AG08396 (cell line): Measurements from ENCODE around the gene OR11G2.
"Not testable (repeated sequence)": the region's sequence is repeated elsewhere in the genome, so short reads cannot be mapped to it uniquely, and the experiment has no call there.

Experiments
- DNase-seq: peaks from one replicate; pipeline ENCODE4 v3.0.0; 2012; ENCODE audit warnings: low spot score, mixed read lengths

Gene OR11G2

DNA sequence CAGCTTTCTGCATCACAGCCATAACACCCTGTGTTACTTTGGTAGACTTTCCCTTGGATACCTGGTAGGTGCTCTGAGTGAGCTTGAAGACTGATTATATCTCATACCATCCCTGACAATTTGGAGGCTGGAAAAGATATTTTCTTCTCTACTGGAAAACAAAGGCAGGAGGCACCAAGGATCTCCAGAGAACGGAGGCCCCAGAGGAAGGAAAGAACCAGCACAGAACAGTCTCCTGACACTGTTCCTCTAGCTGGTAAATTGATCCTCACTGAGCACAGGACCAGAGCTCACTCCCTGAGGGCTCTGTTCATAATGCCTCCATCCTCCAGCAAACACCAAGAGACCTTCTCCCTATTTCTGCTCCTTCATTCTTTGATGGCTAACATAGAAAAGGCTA lies at the start of gene OR11G2:
TSS of gene OR11G2 (plus strand) at position 301 of the 400 bp plus-strand sequence. CDS start 6,542 bp downstream, outside the sequence.
- no peak for DNase-seq

DNA sequence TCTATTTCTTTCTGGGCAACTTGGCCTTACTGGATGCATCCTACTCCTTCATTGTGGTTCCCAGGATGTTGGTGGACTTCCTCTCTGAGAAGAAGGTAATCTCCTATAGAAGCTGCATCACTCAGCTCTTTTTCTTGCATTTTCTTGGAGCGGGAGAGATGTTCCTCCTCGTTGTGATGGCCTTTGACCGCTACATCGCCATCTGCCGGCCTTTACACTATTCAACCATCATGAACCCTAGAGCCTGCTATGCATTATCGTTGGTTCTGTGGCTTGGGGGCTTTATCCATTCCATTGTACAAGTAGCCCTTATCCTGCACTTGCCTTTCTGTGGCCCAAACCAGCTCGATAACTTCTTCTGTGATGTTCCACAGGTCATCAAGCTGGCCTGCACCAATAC lies 46.8 kb upstream of the OR11G2 start:
- no peak for DNase-seq

GRCh38 chr14:20144820-20145219 lies 45.9 kb upstream of the OR11G2 start:
- DNase-seq, result no peak

DNA sequence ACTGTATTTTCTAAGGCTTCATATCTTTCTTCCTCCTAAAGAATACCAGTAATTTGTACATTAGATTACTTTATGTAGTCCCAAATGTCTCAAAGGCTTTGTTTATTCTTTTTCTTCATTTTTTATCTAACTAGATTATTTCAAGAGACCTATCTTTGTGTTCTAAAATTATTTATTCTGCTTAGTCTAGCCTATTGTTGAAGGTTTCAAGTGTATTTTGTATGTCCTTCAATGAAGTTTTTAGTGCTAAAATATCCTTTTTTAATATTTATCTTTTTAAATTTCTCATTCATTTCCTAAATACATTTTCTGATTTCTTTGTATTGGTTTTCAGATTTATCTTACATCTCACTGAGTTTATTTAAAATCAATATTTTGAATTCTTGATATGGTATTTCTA lies 26.2 kb upstream of the OR11G2 start:
- no peak for DNase-seq

- DNase-seq, result no peak
These were observed 23.6 kb upstream of the OR11G2 start for GRCh38 chr14:20167091-20167490.

- not testable (repeated sequence) for DNase-seq
These were observed 20.8 kb upstream of the OR11G2 start for GRCh38 chr14:20169852-20170251.

DNA sequence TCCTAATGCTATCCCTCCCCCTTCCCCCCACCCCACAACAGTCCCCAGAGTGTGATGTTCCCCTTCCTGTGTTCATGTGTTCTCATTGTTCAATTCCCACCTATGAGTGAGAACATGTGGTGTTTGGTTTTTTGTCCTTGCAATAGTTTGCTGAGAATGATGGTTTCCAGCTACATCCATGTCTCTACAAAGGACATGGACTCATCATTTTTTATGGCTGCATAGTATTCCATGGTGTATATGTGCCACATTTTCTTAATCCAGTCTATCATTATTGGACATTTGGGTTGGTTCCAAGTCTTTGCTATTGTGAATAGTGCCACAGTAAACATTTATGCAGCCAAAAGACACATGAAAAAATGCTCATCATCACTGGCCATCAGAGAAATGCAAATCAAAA lies 16.5 kb upstream of the OR11G2 start:
- DNase-seq, result not testable (repeated sequence)

GRCh38 chr14:20176330-20176729 lies 14.4 kb upstream of the OR11G2 start:
- DNase-seq, result no peak

DNA sequence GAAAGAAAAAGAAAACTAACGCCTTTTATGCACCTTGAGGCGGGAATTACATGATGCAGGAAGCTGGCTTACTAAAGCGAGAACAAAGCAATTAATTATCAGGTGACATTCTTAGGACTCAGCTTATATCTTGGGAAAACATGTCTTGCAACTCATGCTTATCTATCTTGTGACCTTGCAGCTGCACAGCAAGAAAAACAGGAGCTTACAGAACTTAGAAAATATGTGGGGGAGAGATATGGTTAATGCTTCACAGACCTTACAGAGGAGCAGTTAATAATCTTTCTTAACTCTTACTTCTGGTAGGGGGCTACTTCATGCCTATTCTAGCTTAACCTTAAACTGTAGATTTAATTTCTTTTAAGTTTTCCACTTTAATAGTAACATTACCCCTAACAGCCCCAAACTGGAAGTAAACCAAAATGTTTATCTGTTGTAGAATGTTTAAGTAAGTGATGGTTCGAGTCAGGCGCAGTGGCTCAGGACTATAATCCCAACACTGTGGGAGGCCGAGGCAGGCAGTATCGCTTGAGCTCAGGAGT lies 13.2 kb upstream of the OR11G2 start:
- no peak for DNase-seq

GRCh38 chr14:20179218-20179617 lies 11.5 kb upstream of the OR11G2 start:
- DNase-seq, result no peak

DNA sequence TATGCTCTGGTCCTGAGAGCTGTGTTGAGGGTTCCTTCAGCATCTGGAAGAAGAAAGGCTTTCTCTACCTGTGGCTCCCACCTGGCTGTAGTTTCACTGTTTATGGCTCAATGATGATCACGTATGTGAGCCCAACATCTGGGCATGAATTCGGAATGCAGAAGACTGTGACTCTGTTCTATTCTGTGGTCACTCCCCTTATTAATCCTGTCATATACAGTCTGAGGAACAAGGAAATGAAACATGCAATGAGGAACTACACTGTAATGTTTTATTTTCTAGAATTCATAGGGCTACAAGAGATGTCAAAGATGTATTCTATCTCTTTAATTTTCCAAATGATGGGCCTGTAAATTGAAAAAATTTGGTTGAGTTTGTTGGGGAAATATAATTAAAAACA lies 10.8 kb upstream of the OR11G2 start:
- no peak for DNase-seq

DNA sequence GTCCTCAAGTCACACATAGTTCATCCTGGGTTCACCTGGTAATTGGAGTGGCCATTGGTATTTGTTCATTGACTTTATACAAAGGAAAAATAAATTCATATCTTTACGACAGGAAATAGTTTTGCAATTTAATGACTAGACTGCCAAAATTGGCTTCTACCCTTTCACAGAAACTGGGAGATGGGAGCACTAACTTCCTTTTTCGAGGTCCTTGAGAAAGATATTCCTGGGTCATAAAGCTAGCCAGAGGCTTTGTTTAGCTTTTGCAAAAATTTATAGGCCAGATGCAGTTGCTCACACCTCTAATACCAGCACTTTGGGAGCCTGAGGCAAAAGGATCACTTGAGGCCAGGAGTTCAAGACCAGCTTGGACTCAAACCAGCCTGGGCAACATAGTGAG lies 10.2 kb upstream of the OR11G2 start:
- DNase-seq, result no peak

DNA sequence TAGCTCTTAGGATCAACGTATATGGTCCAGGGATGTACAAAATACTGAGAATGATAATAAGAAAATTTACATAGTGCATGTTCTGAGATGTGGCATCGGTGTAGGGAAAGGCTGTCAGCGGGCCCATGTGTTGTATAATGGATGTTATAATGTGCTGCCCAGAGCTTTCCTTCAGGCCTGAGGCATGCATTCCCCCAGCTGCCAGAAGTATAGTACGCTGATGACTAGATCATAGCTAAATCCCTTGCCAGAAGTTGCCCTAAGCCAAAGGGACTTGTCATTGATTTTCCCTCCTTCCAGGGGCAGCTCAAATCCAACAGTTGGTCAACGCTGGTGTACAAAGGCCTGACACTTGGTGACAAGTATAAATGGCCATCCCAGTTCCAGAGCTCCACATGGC lies 6.5 kb upstream of the OR11G2 start:
- DNase-seq, result no peak

GRCh38 chr14:20191396-20191795 lies 700 bp downstream of the OR11G2 start:
- no peak for DNase-seq

DNA sequence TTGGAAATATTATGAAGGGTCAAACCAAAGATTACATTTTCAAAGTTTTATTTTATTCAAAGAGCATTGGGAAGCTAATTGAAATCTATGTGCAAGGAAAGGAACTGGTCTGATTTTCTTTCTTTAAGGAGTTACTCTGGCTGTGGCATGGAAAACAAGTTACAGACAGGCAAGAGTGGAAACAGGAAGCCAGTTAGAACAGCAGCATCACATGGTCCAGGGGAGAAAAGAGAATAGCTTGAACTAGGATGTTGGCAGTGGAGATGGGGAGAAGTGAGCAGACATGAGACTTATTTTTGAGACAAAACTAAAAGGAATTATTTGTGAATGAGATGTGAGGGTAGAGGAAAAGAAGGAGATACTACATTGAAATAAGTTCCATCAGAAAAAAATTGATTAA lies 3.4 kb downstream of the OR11G2 start:
- DNase-seq, result no peak

DNA sequence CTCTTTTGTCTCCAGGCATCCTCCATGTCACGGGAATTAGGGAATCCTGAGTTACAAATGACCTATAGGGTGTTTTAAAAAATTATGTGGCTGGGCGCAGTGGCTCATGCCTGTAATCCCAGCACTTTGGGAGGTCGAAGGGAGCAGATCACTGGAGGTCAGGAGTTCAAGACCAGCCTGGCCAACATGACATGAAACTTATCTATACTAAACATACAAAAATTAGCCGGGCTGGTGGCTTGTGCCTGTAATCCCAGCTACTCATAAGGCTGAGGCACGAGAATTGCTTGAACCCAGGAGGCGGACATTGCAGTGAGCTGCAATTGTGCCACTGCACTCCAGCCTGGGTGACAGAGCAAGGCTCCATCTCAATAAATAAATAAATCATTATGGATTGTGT lies 4.5 kb downstream of the OR11G2 start:
- not testable (repeated sequence) for DNase-seq

DNA sequence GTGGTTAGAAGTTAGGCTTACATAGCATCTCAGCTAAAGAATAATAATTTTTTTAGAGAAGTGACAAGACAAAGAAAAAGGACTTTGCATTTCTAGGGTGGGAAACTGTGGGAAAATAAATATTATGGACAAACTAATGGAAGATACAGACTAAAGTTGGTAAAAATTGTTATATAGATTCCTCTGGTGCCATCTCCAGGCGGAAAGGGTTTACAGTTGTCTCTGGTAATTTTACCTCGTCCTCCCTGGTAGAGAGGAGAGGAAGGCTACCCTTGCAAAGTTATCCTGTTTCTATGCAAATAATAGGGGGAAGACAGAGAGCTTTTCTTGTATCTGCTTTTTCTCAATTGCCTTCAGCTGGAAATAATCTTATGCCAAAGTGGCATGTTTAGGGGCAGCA lies 5.2 kb downstream of the OR11G2 start:
- DNase-seq, result no peak

DNA sequence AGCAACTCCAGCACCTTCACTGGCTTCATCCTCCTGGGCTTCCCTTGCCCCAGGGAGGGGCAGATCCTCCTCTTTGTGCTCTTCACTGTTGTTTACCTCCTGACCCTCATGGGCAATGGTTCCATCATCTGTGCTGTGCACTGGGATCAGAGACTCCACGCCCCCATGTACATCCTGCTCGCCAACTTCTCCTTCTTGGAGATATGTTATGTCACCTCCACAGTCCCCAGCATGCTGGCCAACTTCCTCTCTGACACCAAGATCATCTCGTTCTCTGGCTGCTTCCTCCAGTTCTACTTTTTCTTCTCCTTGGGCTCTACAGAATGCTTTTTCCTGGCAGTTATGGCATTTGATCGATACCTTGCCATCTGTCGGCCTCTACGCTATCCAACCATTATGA lies 6.8 kb downstream of the OR11G2 start:
- DNase-seq, result no peak

DNA sequence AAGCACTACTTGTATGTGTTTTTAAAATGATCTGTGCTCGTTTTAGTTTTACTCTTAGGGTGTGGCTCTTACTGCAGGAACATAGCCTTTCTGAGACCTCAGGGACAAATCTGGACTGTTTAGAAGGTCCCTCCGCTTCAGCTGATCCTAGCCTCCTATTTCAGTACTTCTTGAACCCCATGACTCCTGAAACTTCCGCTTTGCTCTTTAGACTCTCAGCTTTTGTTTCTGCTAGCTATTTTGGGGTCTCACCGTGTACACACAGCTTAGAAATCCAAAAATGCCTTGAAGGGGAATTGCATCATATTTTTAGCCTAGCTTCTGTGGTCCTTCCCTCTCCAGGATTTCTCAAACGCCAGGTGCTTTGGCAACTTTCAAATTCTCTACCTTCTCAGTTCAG lies 8.3 kb downstream of the OR11G2 start:
- DNase-seq, result no peak

- DNase-seq, result no peak
These were observed 14.0 kb downstream of the OR11G2 start for GRCh38 chr14:20204721-20205120.

DNA sequence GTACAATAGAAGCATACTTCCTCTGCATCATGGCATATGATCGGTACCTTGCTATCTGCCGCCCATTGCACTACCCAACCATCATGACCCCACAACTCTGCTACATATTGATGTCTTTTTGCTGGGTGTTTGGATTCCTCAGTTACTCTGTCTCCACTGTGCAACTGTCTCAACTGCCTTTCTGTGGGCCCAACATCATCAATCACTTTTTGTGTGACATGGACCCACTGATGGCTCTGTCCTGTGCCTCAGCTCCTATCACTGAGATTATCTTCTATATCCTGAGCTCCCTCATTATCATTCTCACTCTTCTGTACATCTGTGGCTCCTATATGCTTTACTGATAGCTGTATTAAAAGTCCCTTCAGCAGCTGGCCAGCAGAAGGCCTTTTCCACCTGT lies 18.9 kb downstream of the OR11G2 start:
- no peak for DNase-seq

DNA sequence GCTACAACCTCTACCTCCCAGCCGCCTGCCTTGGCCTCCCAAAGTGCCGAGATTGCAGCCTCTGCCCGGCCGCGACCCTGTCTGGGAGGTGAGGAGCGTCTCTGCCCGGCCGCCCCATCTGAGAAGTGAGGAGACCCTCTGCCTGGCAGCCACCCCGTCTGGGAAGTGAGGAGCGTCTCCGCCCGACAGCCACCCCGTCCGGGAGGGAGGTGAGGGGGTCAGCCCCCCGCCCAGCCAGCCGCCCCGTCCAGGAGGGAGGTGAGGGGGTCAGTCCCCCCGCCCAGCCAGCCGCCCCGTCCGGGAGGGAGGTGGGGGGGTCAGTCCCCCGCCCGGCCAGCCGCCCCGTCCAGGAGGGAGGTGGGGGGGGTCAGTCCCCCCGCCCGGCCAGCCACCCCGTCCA lies 21.7 kb downstream of the OR11G2 start:
- DNase-seq, result not testable (repeated sequence)

DNA sequence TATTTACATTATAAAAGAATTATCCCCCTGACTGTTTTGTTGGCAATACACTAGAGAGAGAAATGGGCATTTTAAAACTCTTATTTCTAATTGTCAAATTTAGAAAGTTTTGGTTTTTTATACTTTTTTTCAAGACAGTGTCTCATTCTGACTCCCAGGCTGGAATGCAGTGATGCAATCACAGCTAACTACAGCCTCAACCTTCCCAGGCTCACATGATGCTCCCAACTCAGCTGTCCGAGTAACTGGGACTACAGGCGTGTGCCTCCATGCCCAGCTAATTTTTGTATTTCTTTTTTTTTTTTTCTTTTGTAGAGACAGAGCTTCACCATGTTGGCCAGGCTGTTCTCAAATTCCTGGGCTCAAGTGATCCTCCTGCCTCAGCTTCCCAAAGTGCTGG lies 24.5 kb downstream of the OR11G2 start:
- DNase-seq, result no peak

DNA sequence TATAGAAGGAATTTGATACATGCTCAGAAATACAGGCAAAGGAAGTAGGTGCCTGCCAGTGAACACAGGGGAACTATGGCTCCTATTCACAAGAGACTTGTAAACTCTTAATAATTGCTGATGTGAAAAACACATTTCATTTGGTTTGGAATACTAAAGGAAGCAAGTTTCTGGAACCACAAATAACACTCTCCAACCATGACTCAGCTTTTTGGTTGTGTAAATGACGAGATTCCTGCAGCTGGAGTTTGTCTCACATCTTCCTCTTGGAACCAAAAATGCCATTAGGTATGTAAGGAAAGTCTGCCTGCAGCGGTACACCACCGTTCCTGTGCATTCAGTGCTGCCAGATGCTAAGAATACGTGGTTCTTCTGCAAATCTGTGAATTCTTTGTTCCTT lies 28.3 kb downstream of the OR11G2 start:
- no peak for DNase-seq

GRCh38 chr14:20223410-20223809 lies 32.7 kb downstream of the OR11G2 start, which contains the start of gene OR11H6:
OR11H6 (plus strand) TSS chr14:20223710; CDS start chr14:20223710, 0 bp downstream.
- DNase-seq, result no peak
